B cell (primary cell): ENCODE results near the gene TRAPPC14. TPM values are rescaled to one million over a fixed set of nuclear protein-coding genes. Genes with fewer than 3 reads are reported as not detected.

Source experiments
- ATAC-seq: fragments of 200-7000 bp; cut with Tn5 transposase; one replicate; pipeline ENCODE4 v1.10.0; 2021; ENCODE audit warnings: low read depth, mild to moderate bottlenecking, moderate number of reproducible peaks, moderate library complexity
- CTCF ChIA-PET: fragments of 350-600 bp; sonication (Branson Sonifier 250); formaldehyde crosslinking; loops from one replicate; lab custom pipeline; 2021; ENCODE audit warnings: antibody characterized with exemption, inconsistent platforms; lab: Charles Lee
- POLR2A ChIA-PET: fragments of 350-600 bp; sonication (Branson Sonifier 250); formaldehyde crosslinking; loops from one replicate; lab custom pipeline; 2021; ENCODE audit warnings: antibody characterized with exemption; lab: Charles Lee
- DNase-seq: peaks from one replicate; pipeline ENCODE4 v3.0.0; 2013
- H2AFZ ChIP-seq: 2 replicates; pipeline ENCODE4 v1.6.1; 2012; ENCODE audit warnings: mild to moderate bottlenecking, low read depth, low read length; ENCODE audit not compliant: insufficient read depth, poor library complexity, severe bottlenecking
- H3K27ac ChIP-seq, 2 donors: 1 replicate in 1 of 2; 2 replicates in 1 of 2; pipeline ENCODE4 v1.5.1; 2012 to 2013; ENCODE audit warnings: low read length in 2 of 2, mild to moderate bottlenecking in 2 of 2, moderate library complexity in 1 of 2
- H3K27me3 ChIP-seq, 4 experiments: fragments of 200-600 bp in 1 of 4; sonication (generic) in 1 of 4; replicated peaks in 1 of 4; 1 replicate in 2 of 4; 2 replicates in 2 of 4; pipeline versions ENCODE4 v1.6.1 to v1.7.0; 2013 to 2016; ENCODE audit warnings: low read length in 3 of 4, mild to moderate bottlenecking in 2 of 4, mixed read lengths in 1 of 4, moderate library complexity in 1 of 4; ENCODE audit not compliant: insufficient read depth in 4 of 4, control insufficient read depth in 3 of 4; ENCODE audit errors: control extremely low read depth in 1 of 4
- H3K36me3 ChIP-seq, 2 experiments: replicated peaks in 1 of 2; 1 replicate in 1 of 2; 2 replicates in 1 of 2; pipeline versions ENCODE4 v1.6.1 to v1.7.1; 2013; ENCODE audit warnings: low read length in 1 of 2; ENCODE audit not compliant: insufficient read depth in 2 of 2, control insufficient read depth in 1 of 2; ENCODE audit errors: control extremely low read depth in 1 of 2, extremely low read depth in 1 of 2
- H3K4me1 ChIP-seq, 2 donors: fragments of 200-600 bp in 1 of 2; sonication (generic) in 1 of 2; 1 replicate in 1 of 2; 2 replicates in 1 of 2; pipeline versions ENCODE4 v1.5.1 to v1.6.1; 2013 to 2017; ENCODE audit warnings: low read length in 2 of 2; ENCODE audit not compliant: control insufficient read depth in 2 of 2, insufficient read depth in 2 of 2
- H3K4me2 ChIP-seq: replicated peaks from 2 replicates; pipeline ENCODE3; 2012; ENCODE audit warnings: mild to moderate bottlenecking, low read depth, low read length; ENCODE audit not compliant: poor library complexity, severe bottlenecking
- H3K4me3 ChIP-seq, 5 experiments: fragments of 200-600 bp in 1 of 5; sonication (generic) in 1 of 5; 1 replicate in 3 of 5; 2 replicates in 2 of 5; pipeline versions ENCODE4 v1.5.1 to v1.7.0; 2011 to 2016; ENCODE audit warnings: low read length in 4 of 5, mild to moderate bottlenecking in 4 of 5, low read depth in 2 of 5, control low read depth in 1 of 5, moderate library complexity in 1 of 5; ENCODE audit not compliant: insufficient read depth in 1 of 5; ENCODE audit errors: control extremely low read depth in 1 of 5, extremely low read depth in 1 of 5
- H3K79me2 ChIP-seq: fragments of 200-600 bp; sonication (generic); one replicate; pipeline ENCODE4 v1.6.0; 2016; ENCODE audit warnings: low read length; ENCODE audit not compliant: control insufficient read depth, insufficient read depth
- H3K9ac ChIP-seq: fragments of 200-600 bp; sonication (generic); 2 replicates; pipeline ENCODE4 v1.6.1; 2017; ENCODE audit warnings: mild to moderate bottlenecking, low read length, moderate library complexity
- H3K9me3 ChIP-seq, 3 donors: one replicate each; pipeline versions ENCODE4 v1.6.1 to v1.7.1; 2013; ENCODE audit warnings: low read length in 2 of 3; ENCODE audit not compliant: control insufficient read depth in 2 of 3, insufficient read depth in 1 of 3; ENCODE audit errors: control extremely low read depth in 1 of 3
- H4K20me1 ChIP-seq: 2 replicates; pipeline ENCODE4 v1.6.0; 2012; ENCODE audit warnings: mild to moderate bottlenecking, low read length; ENCODE audit not compliant: insufficient read depth, control insufficient read depth, poor library complexity, severe bottlenecking
- H3K27ac Mint-ChIP-seq: one replicate; pipeline ENCODE4 v1.8.0; 2021; ENCODE audit warnings: mixed read lengths
- H3K27me3 Mint-ChIP-seq: one replicate; pipeline ENCODE4 v1.8.0; 2021; ENCODE audit warnings: mixed read lengths
- H3K4me1 Mint-ChIP-seq: one replicate; pipeline ENCODE4 v1.8.0; 2021; ENCODE audit warnings: mixed read lengths
- H3K4me3 Mint-ChIP-seq: one replicate; pipeline ENCODE4 v1.8.0; 2021; ENCODE audit warnings: mixed read lengths
- H3K9me3 Mint-ChIP-seq: one replicate; pipeline ENCODE4 v1.8.0; 2022; ENCODE audit warnings: mixed read lengths; ENCODE audit not compliant: insufficient read depth
- EZH2 ChIP-seq: IDR thresholded peaks from 2 replicates; pipeline ENCODE4 v1.6.1; 2012; ENCODE audit warnings: borderline replicate concordance, low read depth, mild to moderate bottlenecking, moderate library complexity, low read length; ENCODE audit not compliant: insufficient read depth, poor library complexity, severe bottlenecking
- WGBS: methylation state at CpG from one replicate; pipeline ENCODE4 v1.1.5; 2013; ENCODE audit warnings: missing lambda C conversion rate; ENCODE audit not compliant: insufficient coverage; 5-methylcytosine and 5-hydroxymethylcytosine counted together
- intact Hi-C: fragments of 100-400 bp; cut with micrococcal nuclease; formaldehyde crosslinking; loops from one replicate; pipeline ENCODE4 v1.10.0; 2022
- polyA plus RNA-seq: library from polyadenylated mRNA; depleted of rRNA; stranded (reverse); fragments of >200 nt; gene quantifications from 2 replicates; pipeline ENCODE4 v1.2.3, GENCODE V29; 2012
- total RNA-seq, 2 donors: library from RNA; stranded (reverse); fragments of 120-200 nt in 1 of 2; gene quantifications; 1 replicate in 1 of 2; 2 replicates in 1 of 2; pipeline versions ENCODE4 v1.2.3 to v1.2.4, GENCODE V29; 2013 to 2022
- TF ChIP-seq, protein P1 (sequence below): fragments of 200-600 bp; IDR thresholded peaks from one replicate; pipeline ENCODE4 v1.8.0; 2022; ENCODE audit warnings: antibody characterized with exemption, mild to moderate bottlenecking

The TRAPPC14 gene
- total and polyA plus RNA-seq, 2 donors (not counting 1 experiment from before 2014, with no cell fraction given): 64.8 to 71.2 TPM

GRCh38 chr7:100175296-100175935 lies 16.9 kb upstream of the TRAPPC14 start:
- peaks cover 0 to 15% (median 6%) of the 10 kb centered on the region in 3 donors for H3K9me3 ChIP-seq
- intact Hi-C loops: loop anchor here (5.0 kb wide), 1 partner anchor 37 kb away; no protein-coding TSS in a partner anchor
- no peak overlapping the region for H3K27ac ChIP-seq
- H3K4me3 Mint-ChIP-seq: peak overlapping the region; percentile 33
- no peak overlapping the region for H3K4me3 ChIP-seq
- H4K20me1 ChIP-seq: no peaks in the 10 kb centered on the region
- H3K27me3 Mint-ChIP-seq: peaks cover 9% of the 10 kb centered on the region
- H3K27ac Mint-ChIP-seq: peak overlapping the region; percentile 0
- peaks cover 30% of the 10 kb centered on the region for H3K4me1 Mint-ChIP-seq
- ChIA-PET CTCF (interaction anchor here (0.7 to 1.7 kb wide), 2 partner anchors 9 to 14 kb away, joined by 3 to 7 read pairs; no protein-coding TSS in a partner anchor), POLR2A (interaction anchor here (0.6 to 0.7 kb wide), 2 partner anchors 18 to 276 kb away, joined by 3 to 4 read pairs; no protein-coding TSS in a partner anchor)
- no peak overlapping the region for H3K4me2 ChIP-seq
- no peaks in the 10 kb centered on the region for H3K9me3 Mint-ChIP-seq
- 92% methylated on average over 12 of the region's 14 CpGs for WGBS
- H3K36me3 ChIP-seq: no peaks in the 10 kb centered on the region
- H3K79me2 ChIP-seq: no peaks in the 10 kb centered on the region
- DNase-seq (no peak), ATAC-seq (no peak)
- H3K4me1 ChIP-seq: peaks cover 21 to 30% of the 10 kb centered on the region in 2 donors
- H3K27me3 ChIP-seq: peaks cover 0 to 13% (median 8%) of the 10 kb centered on the region in 4 experiments
- TF ChIP-seq, protein P1, sequence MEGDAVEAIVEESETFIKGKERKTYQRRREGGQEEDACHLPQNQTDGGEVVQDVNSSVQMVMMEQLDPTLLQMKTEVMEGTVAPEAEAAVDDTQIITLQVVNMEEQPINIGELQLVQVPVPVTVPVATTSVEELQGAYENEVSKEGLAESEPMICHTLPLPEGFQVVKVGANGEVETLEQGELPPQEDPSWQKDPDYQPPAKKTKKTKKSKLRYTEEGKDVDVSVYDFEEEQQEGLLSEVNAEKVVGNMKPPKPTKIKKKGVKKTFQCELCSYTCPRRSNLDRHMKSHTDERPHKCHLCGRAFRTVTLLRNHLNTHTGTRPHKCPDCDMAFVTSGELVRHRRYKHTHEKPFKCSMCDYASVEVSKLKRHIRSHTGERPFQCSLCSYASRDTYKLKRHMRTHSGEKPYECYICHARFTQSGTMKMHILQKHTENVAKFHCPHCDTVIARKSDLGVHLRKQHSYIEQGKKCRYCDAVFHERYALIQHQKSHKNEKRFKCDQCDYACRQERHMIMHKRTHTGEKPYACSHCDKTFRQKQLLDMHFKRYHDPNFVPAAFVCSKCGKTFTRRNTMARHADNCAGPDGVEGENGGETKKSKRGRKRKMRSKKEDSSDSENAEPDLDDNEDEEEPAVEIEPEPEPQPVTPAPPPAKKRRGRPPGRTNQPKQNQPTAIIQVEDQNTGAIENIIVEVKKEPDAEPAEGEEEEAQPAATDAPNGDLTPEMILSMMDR: no peak
- TF ChIP-seq EZH2: no peak
- no peak overlapping the region for H3K9ac ChIP-seq
- H2AFZ ChIP-seq: no peak overlapping the region

GRCh38 chr7:100174582-100174981 lies 16.1 kb upstream of the TRAPPC14 start:
- Histone ChIP-seq H3K27me3 (peaks cover 0 to 22% (median 14%) of the 10 kb centered on the region in 4 experiments), H4K20me1 (peaks cover 5% of the 10 kb centered on the region), H3K4me2 (no peak overlapping the region), H3K4me1 (peaks cover 26 to 30% of the 10 kb centered on the region in 2 donors), H3K9me3 (peaks cover 0 to 14% (median 6%) of the 10 kb centered on the region in 3 donors), H3K4me3 (no peak overlapping the region), H3K36me3 (no peaks in the 10 kb centered on the region), H3K27ac (no peak overlapping the region), H2AFZ (no peak overlapping the region), H3K79me2 (no peaks in the 10 kb centered on the region), H3K9ac (no peak overlapping the region)
- no peaks in the 10 kb centered on the region for H3K9me3 Mint-ChIP-seq
- DNase-seq (no peak), ATAC-seq (no peak)
- peaks cover 15% of the 10 kb centered on the region for H3K27me3 Mint-ChIP-seq
- H3K4me3 Mint-ChIP-seq: no peak overlapping the region
- intact Hi-C loops: no loop called here
- peaks cover 31% of the 10 kb centered on the region for H3K4me1 Mint-ChIP-seq
- H3K27ac Mint-ChIP-seq: no peak overlapping the region
- CTCF ChIA-PET: no interaction called here
- no peak for TF ChIP-seq EZH2
- TF ChIP-seq, protein P1: no peak
- POLR2A ChIA-PET: interaction anchor here (0.6 kb wide), 1 partner anchor 277 kb away, joined by 3 read pairs; no protein-coding TSS in a partner anchor
- WGBS: 100% methylated on average over 3 of the region's 5 CpGs
